ELF-1 (cell line): ENCODE data around the gene IL17RC.

Source experiments
- DNase-seq: peaks from one replicate; pipeline ENCODE4 v3.0.0-alpha.2; 2016; ENCODE audit warnings: low read depth, low spot score

Gene IL17RC

GRCh38 chr3:9978710-9979305 is 61.9 kb downstream of the IL17RC start:
- DNase-seq: no peak

DNA sequence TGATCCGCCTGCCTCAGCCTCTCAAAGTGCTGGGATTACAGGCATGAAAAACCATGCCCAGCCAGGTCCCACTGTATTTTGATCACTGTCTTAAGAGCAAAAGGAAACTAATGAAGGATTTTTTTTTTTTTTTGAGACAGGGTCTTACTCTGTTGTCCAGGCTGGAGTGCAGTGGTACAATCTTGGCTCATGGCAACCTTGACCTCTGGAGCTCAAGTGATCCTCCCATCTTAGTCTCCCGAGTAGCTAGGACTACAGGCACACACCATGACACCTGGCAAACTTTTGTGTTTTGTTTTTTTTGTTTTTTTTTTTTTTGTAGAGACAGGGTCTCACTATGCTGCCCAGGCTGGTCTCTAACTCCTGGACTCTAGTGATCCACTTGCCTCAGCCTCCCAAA is 63.4 kb downstream of the IL17RC start:
- DNase-seq: no peak
